ENCODE measurements around the gene LRRTM2. TPM values are rescaled to one million over a fixed set of nuclear protein-coding genes. Genes with fewer than 3 reads are reported as not detected.

Gene LRRTM2
- total and polyA plus RNA-seq, 2 donors (not counting 1 experiment from before 2014, with no cell fraction given): 0.01 TPM; not detected in 1

DNA sequence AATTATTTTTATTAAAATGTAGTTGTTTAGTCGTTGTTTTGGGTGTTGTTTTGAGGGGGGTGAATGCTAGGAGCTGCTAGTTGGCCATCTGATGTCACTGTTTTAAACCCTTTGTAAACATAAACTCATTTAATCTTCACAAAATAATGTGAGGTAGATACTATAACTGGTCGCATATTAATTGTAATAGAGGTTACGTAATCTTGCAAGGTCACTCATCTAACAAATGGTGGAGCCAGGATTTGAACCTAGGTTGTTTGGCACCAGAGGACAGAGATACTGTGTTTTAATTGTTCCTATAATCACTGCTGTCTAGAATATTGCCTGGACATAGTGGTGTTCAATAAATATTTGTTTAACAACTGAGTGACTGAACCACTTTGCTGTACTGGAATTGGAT is 54.4 kb downstream of the LRRTM2 start:
- Histone ChIP-seq H3K4me1 (ENCODE audit: control insufficient read depth in 2 of 2, insufficient read depth in 2 of 2, low read length in 2 of 2) (no peaks in the 10 kb centered on the region), H3K4me3 (ENCODE audit: control extremely low read depth in 1 of 5, extremely low read depth in 1 of 5, insufficient read depth in 1 of 5, low read depth in 2 of 5, low read length in 4 of 5) (no peak overlapping the region), H3K27ac (ENCODE audit: low read length in 2 of 2) (no peak overlapping the region), H4K20me1 (ENCODE audit: control insufficient read depth, insufficient read depth, low read length, poor library complexity, severe bottlenecking) (peaks cover 26% of the 10 kb centered on the region), H3K9ac (ENCODE audit: low read length) (no peak overlapping the region), H2AFZ (ENCODE audit: insufficient read depth, low read depth, low read length, poor library complexity, severe bottlenecking) (no peak overlapping the region), H3K36me3 (replicated peaks in 1 of 2; ENCODE audit: control extremely low read depth in 1 of 2, control insufficient read depth in 1 of 2, extremely low read depth in 1 of 2, insufficient read depth in 2 of 2, low read length in 1 of 2) (peaks cover 0 to 19% of the 10 kb centered on the region in 2 experiments), H3K4me2 (replicated peaks; ENCODE audit: low read depth, low read length, poor library complexity, severe bottlenecking) (no peak overlapping the region), H3K79me2 (ENCODE audit: control insufficient read depth, insufficient read depth, low read length) (peaks cover 15% of the 10 kb centered on the region), H3K9me3 (ENCODE audit: control extremely low read depth in 1 of 3, control insufficient read depth in 2 of 3, insufficient read depth in 1 of 3, low read length in 2 of 3) (no peaks in the 10 kb centered on the region), H3K27me3 (replicated peaks in 1 of 4; ENCODE audit: control extremely low read depth in 1 of 4, control insufficient read depth in 3 of 4, insufficient read depth in 4 of 4, low read length in 3 of 4) (no peaks in the 10 kb centered on the region)
- no peak for ATAC-seq (ENCODE audit: low read depth)
- WGBS (ENCODE audit: insufficient coverage): 100% methylated on average over 1 of the region's 3 CpGs
- Mint-ChIP-seq H3K4me1 (no peaks in the 10 kb centered on the region), H3K27ac (no peak overlapping the region), H3K27me3 (no peaks in the 10 kb centered on the region), H3K4me3 (no peak overlapping the region), H3K9me3 (ENCODE audit: insufficient read depth) (no peaks in the 10 kb centered on the region)
- intact Hi-C loops (cut with micrococcal nuclease): no loop called here
- ChIA-PET CTCF (no interaction called here), POLR2A (no interaction called here)
- no peak for TF ChIP-seq EZH2 (IDR thresholded peaks at IDR 0.05; ENCODE audit: borderline replicate concordance, insufficient read depth, low read depth, low read length, poor library complexity, severe bottlenecking)
- TF ChIP-seq, protein P1, sequence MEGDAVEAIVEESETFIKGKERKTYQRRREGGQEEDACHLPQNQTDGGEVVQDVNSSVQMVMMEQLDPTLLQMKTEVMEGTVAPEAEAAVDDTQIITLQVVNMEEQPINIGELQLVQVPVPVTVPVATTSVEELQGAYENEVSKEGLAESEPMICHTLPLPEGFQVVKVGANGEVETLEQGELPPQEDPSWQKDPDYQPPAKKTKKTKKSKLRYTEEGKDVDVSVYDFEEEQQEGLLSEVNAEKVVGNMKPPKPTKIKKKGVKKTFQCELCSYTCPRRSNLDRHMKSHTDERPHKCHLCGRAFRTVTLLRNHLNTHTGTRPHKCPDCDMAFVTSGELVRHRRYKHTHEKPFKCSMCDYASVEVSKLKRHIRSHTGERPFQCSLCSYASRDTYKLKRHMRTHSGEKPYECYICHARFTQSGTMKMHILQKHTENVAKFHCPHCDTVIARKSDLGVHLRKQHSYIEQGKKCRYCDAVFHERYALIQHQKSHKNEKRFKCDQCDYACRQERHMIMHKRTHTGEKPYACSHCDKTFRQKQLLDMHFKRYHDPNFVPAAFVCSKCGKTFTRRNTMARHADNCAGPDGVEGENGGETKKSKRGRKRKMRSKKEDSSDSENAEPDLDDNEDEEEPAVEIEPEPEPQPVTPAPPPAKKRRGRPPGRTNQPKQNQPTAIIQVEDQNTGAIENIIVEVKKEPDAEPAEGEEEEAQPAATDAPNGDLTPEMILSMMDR (IDR thresholded peaks at IDR 0.05): no peak
- DNase-seq: no peak

DNA sequence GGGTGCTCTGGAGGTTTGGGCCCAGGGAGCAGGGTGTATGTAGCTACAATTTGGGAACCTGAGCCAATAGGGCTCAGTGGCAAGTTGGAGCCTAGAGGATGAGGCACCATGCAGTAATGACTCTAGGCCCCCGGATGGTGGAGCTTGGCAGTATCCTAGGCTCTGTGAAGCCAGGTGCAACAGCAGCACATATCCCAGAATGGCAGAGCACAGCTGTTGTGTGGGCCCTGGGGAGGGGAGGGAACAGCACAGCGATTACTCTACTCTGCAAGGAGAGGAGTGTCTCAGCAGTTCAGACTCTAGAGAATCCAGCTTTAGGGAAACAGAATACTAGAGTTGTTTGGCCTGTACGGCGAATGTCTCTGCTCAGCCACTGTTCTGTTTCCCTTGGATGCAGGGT is 56.1 kb downstream of the LRRTM2 start:
- Histone ChIP-seq H3K79me2 (ENCODE audit: control insufficient read depth, insufficient read depth, low read length) (peaks cover 15% of the 10 kb centered on the region), H3K9me3 (ENCODE audit: control extremely low read depth in 1 of 3, control insufficient read depth in 2 of 3, insufficient read depth in 1 of 3, low read length in 2 of 3) (no peaks in the 10 kb centered on the region), H3K9ac (ENCODE audit: low read length) (no peak overlapping the region), H3K4me3 (ENCODE audit: control extremely low read depth in 1 of 5, extremely low read depth in 1 of 5, insufficient read depth in 1 of 5, low read depth in 2 of 5, low read length in 4 of 5) (no peak overlapping the region), H3K27me3 (replicated peaks in 1 of 4; ENCODE audit: control extremely low read depth in 1 of 4, control insufficient read depth in 3 of 4, insufficient read depth in 4 of 4, low read length in 3 of 4) (no peaks in the 10 kb centered on the region), H3K36me3 (replicated peaks in 1 of 2; ENCODE audit: control extremely low read depth in 1 of 2, control insufficient read depth in 1 of 2, extremely low read depth in 1 of 2, insufficient read depth in 2 of 2, low read length in 1 of 2) (peaks cover 0 to 20% of the 10 kb centered on the region in 2 experiments), H3K27ac (ENCODE audit: low read length in 2 of 2) (no peak overlapping the region), H3K4me2 (replicated peaks; ENCODE audit: low read depth, low read length, poor library complexity, severe bottlenecking) (no peak overlapping the region), H3K4me1 (ENCODE audit: control insufficient read depth in 2 of 2, insufficient read depth in 2 of 2, low read length in 2 of 2) (no peaks in the 10 kb centered on the region), H4K20me1 (ENCODE audit: control insufficient read depth, insufficient read depth, low read length, poor library complexity, severe bottlenecking) (peaks cover 26% of the 10 kb centered on the region), H2AFZ (ENCODE audit: insufficient read depth, low read depth, low read length, poor library complexity, severe bottlenecking) (no peak overlapping the region)
- ATAC-seq (ENCODE audit: low read depth): no peak
- CTCF ChIA-PET: no interaction called here
- 100% methylated on average over 4 of the region's 4 CpGs for WGBS (ENCODE audit: insufficient coverage)
- Mint-ChIP-seq H3K9me3 (ENCODE audit: insufficient read depth) (no peaks in the 10 kb centered on the region), H3K4me3 (no peak overlapping the region), H3K4me1 (no peaks in the 10 kb centered on the region), H3K27me3 (no peaks in the 10 kb centered on the region), H3K27ac (no peak overlapping the region)
- intact Hi-C loops (cut with micrococcal nuclease): no loop called here
- DNase-seq: no peak
- TF ChIP-seq, protein P1 (IDR thresholded peaks at IDR 0.05): no peak
- TF ChIP-seq EZH2 (IDR thresholded peaks at IDR 0.05; ENCODE audit: borderline replicate concordance, insufficient read depth, low read depth, low read length, poor library complexity, severe bottlenecking): no peak
- POLR2A ChIA-PET: no interaction called here

Other genes starting within 250 kb of the LRRTM2 start
- 75.9 and 96.0 TPM in 2 replicates for gene CTNNA1, start 121.9 kb downstream of the LRRTM2 start, total RNA-seq
- gene CTNNA1, start 121.9 kb downstream of the LRRTM2 start, polyA plus RNA-seq: 15.9 and 22.7 TPM in 2 replicates